NB4 (cell line): Measurements from ENCODE around the gene C17orf58.
"Not testable (repeated sequence)": the region's sequence is repeated elsewhere in the genome, so short reads cannot be mapped to it uniquely, and the experiment has no call there.

Source experiments
- DNase-seq: peaks from one replicate; pipeline ENCODE4 v3.0.0; 2010; ENCODE audit warnings: low read depth
- H3K4me3 ChIP-seq: one replicate; pipeline ENCODE4 v1.5.1; 2011; ENCODE audit warnings: mild to moderate bottlenecking, low read depth, low read length, moderate library complexity
- MYC ChIP-seq: IDR thresholded peaks from 2 replicates; pipeline ENCODE4 v1.6.1; 2011; ENCODE audit warnings: low read depth, low read length
- POLR2A ChIP-seq: IDR thresholded peaks from 2 replicates; pipeline ENCODE4 v1.6.1; 2011; ENCODE audit warnings: mild to moderate bottlenecking; ENCODE audit not compliant: insufficient read length; ENCODE audit errors: extremely low read depth
- TF ChIP-seq, protein P1 (sequence below): IDR thresholded peaks from one replicate; pipeline ENCODE4 v1.5.1; 2012; ENCODE audit warnings: low read depth, low read length
- TF ChIP-seq, protein P2 (sequence below): IDR thresholded peaks from 2 replicates; pipeline ENCODE4 v1.6.1; 2011; ENCODE audit warnings: low read depth, low read length

The C17orf58 gene

DNA sequence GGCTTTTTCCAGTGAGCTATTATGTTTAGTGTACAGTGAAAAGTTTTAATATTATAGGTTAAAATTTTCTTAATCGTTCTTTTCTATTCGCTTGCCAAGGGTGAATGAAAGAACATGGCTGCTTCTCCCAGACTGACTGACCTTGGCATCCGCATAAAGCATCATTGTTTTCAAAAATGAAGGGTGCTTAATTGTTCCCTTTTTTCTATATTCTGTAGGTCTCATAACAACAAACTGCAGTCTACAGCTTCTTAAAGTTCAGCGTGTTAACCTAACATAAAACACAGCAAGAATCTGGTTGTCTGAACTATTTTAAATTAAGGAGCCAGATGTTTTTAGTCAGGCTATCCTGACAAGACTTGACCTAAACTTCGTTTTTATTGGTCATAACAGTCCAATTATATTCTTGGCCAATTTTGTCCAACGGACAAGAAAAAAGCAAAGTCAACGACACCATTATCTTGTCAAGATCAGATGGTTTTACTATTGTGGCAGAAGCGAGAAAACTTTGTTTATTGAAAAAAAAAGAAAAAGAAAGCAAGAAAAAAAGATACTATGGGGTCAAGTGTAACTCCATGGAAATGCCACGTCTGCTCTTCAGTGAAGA, 14.1 kb downstream of the C17orf58 start:
- TF ChIP-seq MYC (no peak), POLR2A (no peak)
- TF ChIP-seq, protein P1, sequence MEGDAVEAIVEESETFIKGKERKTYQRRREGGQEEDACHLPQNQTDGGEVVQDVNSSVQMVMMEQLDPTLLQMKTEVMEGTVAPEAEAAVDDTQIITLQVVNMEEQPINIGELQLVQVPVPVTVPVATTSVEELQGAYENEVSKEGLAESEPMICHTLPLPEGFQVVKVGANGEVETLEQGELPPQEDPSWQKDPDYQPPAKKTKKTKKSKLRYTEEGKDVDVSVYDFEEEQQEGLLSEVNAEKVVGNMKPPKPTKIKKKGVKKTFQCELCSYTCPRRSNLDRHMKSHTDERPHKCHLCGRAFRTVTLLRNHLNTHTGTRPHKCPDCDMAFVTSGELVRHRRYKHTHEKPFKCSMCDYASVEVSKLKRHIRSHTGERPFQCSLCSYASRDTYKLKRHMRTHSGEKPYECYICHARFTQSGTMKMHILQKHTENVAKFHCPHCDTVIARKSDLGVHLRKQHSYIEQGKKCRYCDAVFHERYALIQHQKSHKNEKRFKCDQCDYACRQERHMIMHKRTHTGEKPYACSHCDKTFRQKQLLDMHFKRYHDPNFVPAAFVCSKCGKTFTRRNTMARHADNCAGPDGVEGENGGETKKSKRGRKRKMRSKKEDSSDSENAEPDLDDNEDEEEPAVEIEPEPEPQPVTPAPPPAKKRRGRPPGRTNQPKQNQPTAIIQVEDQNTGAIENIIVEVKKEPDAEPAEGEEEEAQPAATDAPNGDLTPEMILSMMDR: no peak
- TF ChIP-seq, protein P2, sequence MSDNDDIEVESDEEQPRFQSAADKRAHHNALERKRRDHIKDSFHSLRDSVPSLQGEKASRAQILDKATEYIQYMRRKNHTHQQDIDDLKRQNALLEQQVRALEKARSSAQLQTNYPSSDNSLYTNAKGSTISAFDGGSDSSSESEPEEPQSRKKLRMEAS: no peak
- H3K4me3 ChIP-seq: no peak overlapping the region
- no peak for DNase-seq

DNA sequence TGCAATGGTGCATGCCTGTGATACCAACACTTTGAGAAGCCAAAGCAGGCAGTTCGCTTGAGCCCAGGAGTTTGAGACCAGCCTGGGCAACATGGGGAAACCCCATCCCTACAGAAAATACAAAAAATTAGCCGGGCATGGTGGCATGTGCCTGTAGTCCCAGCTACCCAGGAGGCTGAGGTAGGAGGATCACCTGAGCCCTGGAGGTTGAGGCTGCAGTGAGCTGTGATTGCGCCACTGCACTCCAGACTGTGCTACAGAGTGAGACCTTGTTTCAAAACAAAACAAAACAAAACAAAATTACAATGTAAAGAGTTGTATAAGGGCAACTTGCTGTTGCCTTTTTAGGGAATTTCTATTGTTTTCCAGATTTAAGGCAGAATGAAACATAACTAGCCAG, 15.4 kb downstream of the C17orf58 start:
- not testable (repeated sequence) for H3K4me3 ChIP-seq, DNase-seq

DNA sequence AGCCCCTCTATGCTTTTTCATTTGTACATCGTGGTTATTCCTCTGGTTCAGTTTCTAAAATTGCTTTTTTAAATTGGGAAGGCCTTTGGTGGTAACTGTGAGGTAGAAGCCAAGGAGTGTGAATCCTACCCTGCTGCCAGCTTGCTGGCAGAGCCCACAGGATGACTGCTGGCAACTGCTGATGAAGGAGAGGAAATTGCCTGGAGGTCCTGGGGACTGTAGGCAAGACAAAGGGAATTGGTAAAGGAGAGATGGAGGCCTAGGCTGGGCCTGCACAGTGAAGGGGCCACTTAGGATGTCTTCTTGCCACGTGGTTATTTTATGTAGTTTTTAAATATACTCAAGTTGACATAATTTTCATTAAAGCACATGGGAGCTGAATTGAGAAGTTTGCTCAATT, 15.8 kb downstream of the C17orf58 start:
- no peak overlapping the region for H3K4me3 ChIP-seq
- no peak for DNase-seq
- TF ChIP-seq MYC: no peak

DNA sequence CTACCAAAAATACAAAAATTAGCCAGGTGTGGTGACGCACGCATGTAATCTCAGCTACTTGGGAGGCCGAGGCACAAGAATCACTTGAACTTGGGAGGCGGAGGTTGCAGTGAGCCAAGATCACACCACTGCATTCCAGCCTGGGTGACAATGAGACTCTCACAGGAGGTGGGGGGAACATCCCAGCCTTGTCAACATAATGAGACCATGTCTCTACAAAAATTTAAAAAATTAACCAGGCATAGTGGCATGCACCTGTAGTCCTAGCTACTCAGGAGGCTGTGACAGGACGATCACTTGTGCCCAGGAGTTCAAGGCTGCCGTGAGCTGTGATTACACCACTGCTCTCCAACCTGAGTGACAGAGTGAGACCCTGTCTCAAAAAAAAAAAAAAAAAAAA, 20.0 kb downstream of the C17orf58 start:
- H3K4me3 ChIP-seq, DNase-seq: not testable (repeated sequence)

DNA sequence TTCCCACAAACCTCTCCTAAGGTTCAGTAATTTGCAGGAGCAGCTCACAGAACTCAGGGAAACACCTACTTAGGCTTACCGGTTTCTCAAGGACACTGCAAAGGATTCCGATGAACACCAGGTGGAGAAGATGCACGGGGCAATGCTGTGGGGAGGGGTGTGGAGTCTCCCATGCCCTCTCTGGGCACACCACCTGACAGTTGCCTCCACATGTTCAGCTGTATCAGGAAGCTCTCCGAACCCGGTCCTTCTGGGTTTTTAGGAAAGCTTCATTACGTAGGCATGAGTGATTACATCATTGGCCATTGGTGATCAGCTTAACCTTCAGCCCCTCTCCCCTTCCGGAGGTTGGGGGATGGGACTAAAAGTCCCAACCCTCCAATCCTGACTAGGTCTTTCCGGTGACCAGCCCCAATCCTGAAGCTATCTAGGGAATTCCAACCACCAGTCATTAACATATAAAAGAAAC, 21.6 kb downstream of the C17orf58 start:
- no peak for TF ChIP-seq POLR2A
- TF ChIP-seq, protein P2: no peak
- no peak for DNase-seq
- H3K4me3 ChIP-seq: no peak overlapping the region

DNA sequence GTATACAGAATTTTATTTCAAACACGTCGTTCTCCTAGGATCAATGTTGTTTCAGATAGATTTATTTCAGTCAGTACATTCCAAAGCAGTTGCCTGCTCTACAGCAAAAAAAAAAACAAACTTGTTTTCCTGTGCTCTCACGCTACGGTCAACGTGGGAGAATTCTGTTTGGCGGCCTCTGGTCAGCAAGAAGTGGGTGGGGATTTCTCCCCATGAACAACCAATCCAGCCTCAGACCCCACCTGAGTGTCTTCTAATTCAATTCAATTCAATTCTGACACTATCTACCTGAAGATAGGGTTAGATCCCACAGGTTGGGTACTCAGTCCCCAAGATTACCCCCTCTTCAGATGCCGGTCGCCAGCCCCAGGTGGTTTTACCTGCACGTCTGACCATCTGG, 22.1 kb downstream of the C17orf58 start:
- no peak for TF ChIP-seq POLR2A
- no peak for TF ChIP-seq MYC
- TF ChIP-seq, protein P1: no peak
- TF ChIP-seq, protein P2: no peak
- no peak for DNase-seq
- no peak overlapping the region for H3K4me3 ChIP-seq

DNA sequence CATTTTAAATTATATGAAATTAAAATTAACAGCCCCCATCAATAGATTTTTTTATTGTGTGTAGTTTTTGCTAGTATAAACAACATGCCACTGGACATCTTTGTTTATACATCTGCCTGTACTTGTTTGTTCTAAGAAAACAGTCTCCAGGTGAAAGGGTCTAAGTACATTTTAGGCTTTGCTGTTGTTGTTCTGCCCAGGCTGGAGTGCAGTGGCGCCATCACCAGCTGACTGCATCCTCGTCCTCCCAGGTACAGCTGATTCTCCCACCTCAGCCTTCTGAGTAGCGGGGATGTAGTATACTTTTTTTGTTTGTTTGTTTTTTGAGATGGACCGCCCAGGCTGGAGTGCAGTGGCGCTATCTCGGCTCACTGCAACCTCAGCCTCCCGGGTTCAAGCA, 25.5 kb downstream of the C17orf58 start:
- TF ChIP-seq, protein P1: no peak
- TF ChIP-seq MYC: no peak
- TF ChIP-seq, protein P2: no peak
- TF ChIP-seq POLR2A: no peak
- no peak for DNase-seq

DNA sequence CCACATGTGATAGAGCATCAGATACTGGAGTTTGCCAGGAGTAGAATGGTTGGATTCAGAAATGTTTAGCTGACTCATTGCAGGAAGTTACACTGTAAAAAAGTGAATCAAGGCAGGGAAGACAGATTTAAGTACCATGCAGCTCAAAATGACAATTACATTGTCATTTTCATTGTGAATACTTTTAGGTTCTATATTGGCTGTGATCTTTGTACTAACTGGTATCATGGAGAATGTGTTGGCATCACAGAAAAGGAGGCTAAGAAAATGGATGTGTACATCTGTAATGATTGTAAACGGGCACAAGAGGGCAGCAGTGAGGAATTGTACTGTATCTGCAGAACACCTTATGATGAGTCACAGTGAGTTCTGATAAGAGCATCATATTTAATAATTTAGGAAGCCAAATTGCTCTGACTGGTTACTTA, 33.1 kb downstream of the C17orf58 start:
- TF ChIP-seq, protein P1: peak; percentile 39
- H3K4me3 ChIP-seq: not testable (repeated sequence)
- peak; percentile 65 for DNase-seq

More for the DNA sequence above, 25.5 kb downstream of the C17orf58 start:
- no peak overlapping the region for H3K4me3 ChIP-seq

DNA sequence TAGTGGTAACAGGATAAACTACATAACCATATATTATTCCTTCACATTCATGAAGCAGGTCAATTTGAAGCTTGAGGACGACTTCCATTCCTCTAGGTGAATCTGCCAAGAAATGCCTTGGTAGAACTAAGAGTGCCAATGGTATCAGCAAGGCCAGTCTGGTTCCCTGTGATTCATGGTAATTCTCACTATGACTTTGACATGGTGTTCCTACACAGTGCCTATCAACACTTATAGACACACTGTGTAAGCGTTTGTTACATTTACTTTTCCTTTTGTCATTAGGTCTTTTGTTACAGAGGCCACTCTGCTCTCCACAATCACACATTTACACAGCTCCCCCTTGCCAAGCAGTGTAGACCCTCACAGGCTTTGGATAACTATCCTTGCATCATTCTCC, 34.1 kb downstream of the C17orf58 start:
- not testable (repeated sequence) for H3K4me3 ChIP-seq, DNase-seq

DNA sequence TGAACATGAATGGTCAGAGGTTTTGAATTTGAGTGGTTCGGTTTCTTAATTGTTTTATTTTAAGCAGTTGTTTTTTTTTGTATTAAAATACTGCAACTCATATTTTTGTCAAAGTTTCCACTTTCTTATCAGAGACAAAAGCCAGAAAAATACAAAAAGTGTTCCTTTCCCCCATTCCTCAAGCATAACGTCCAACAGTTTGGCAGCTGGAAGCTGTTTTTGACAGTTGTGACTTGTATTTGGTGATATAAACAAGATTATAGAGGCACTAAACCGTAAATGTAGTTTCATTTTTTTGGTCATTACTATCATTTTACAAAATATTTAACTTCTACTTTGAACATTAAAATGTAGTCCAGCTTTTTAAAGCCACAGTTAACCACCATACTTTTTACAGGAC, 36.0 kb downstream of the C17orf58 start:
- H3K4me3 ChIP-seq, DNase-seq: not testable (repeated sequence)
